ENCODE measurements around the gene NEK1.
A peak's percentile ranks its signal among the peaks of the same experiment; 100 is the strongest.

The NEK1 gene

GRCh38 chr4:169617306-169617705 is 4.9 kb upstream of the NEK1 start:
- Histone ChIP-seq H3K4me1 (ENCODE audit: control insufficient read depth, insufficient read depth, low read length) (no peaks in the 10 kb centered on the region), H3K36me3 (ENCODE audit: control insufficient read depth, insufficient read depth, low read length) (no peaks in the 10 kb centered on the region), H3K27ac (ENCODE audit: low read length) (no peak overlapping the region), H3K27me3 (ENCODE audit: control insufficient read depth, insufficient read depth, low read length) (no peaks in the 10 kb centered on the region), H3K9me3 (ENCODE audit: control insufficient read depth, insufficient read depth, low read length) (no peaks in the 10 kb centered on the region), H3K4me3 (ENCODE audit: low read length) (no peak overlapping the region)
- no CpG with 5 or more reads among the region's 2 CpGs for WGBS (ENCODE audit: insufficient coverage, insufficient read length)
- no peak for DNase-seq (ENCODE audit: low read depth, low spot score)

GRCh38 chr4:169616846-169617245 is 4.5 kb upstream of the NEK1 start:
- no peak for DNase-seq (ENCODE audit: low read depth, low spot score)

GRCh38 chr4:169615467-169616106 is 3.2 kb upstream of the NEK1 start:
- no peaks in the 10 kb centered on the region for H3K36me3 ChIP-seq (ENCODE audit: control insufficient read depth, insufficient read depth, low read length)
- WGBS (ENCODE audit: insufficient coverage, insufficient read length) = no CpG with 5 or more reads among the region's 4 CpGs
- H3K27me3 ChIP-seq (ENCODE audit: control insufficient read depth, insufficient read depth, low read length) = no peaks in the 10 kb centered on the region
- DNase-seq (ENCODE audit: low read depth, low spot score) = no peak
- H3K4me3 ChIP-seq (ENCODE audit: low read length) = no peak overlapping the region
- no peaks in the 10 kb centered on the region for H3K9me3 ChIP-seq (ENCODE audit: control insufficient read depth, insufficient read depth, low read length)
- no peak overlapping the region for H3K27ac ChIP-seq (ENCODE audit: low read length)
- no peaks in the 10 kb centered on the region; the same call in 1 of the 2 replicates for H3K4me1 ChIP-seq (ENCODE audit: control insufficient read depth, insufficient read depth, low read length)

More at GRCh38 chr4:169616846-169617245, 4.5 kb upstream of the NEK1 start:
- Histone ChIP-seq H3K27ac (ENCODE audit: low read length) (no peak overlapping the region), H3K4me1 (ENCODE audit: control insufficient read depth, insufficient read depth, low read length) (no peaks in the 10 kb centered on the region; the same call in 1 of the 2 replicates), H3K27me3 (ENCODE audit: control insufficient read depth, insufficient read depth, low read length) (no peaks in the 10 kb centered on the region), H3K36me3 (ENCODE audit: control insufficient read depth, insufficient read depth, low read length) (no peaks in the 10 kb centered on the region), H3K4me3 (ENCODE audit: low read length) (no peak overlapping the region), H3K9me3 (ENCODE audit: control insufficient read depth, insufficient read depth, low read length) (no peaks in the 10 kb centered on the region)

- peak overlapping the region; percentile 83; the same call in 1 of the 2 replicates for H3K4me3 ChIP-seq (ENCODE audit: low read length)
- no peaks in the 10 kb centered on the region for H3K27me3 ChIP-seq (ENCODE audit: control insufficient read depth, insufficient read depth, low read length)
- H3K27ac ChIP-seq (ENCODE audit: low read length) = no peak overlapping the region
- no CpG with 5 or more reads among the region's 9 CpGs for WGBS (ENCODE audit: insufficient coverage, insufficient read length)
- H3K4me1 ChIP-seq (ENCODE audit: control insufficient read depth, insufficient read depth, low read length) = no peaks in the 10 kb centered on the region; the same call in 1 of the 2 replicates
- no peaks in the 10 kb centered on the region for H3K36me3 ChIP-seq (ENCODE audit: control insufficient read depth, insufficient read depth, low read length)
- no peak for DNase-seq (ENCODE audit: low read depth, low spot score)
- H3K9me3 ChIP-seq (ENCODE audit: control insufficient read depth, insufficient read depth, low read length) = no peaks in the 10 kb centered on the region
Measured at GRCh38 chr4:169612871-169613859, 782 bp upstream of the NEK1 start.

GRCh38 chr4:169611157-169611556 is 1.2 kb downstream of the NEK1 start:
- no peak overlapping the region for H3K27ac ChIP-seq (ENCODE audit: low read length)
- H3K4me3 ChIP-seq (ENCODE audit: low read length) = no peak overlapping the region
- H3K4me1 ChIP-seq (ENCODE audit: control insufficient read depth, insufficient read depth, low read length) = no peaks in the 10 kb centered on the region; the same call in 1 of the 2 replicates
- no peaks in the 10 kb centered on the region for H3K27me3 ChIP-seq (ENCODE audit: control insufficient read depth, insufficient read depth, low read length)
- H3K9me3 ChIP-seq (ENCODE audit: control insufficient read depth, insufficient read depth, low read length) = no peaks in the 10 kb centered on the region
- no peaks in the 10 kb centered on the region for H3K36me3 ChIP-seq (ENCODE audit: control insufficient read depth, insufficient read depth, low read length)
- DNase-seq (ENCODE audit: low read depth, low spot score) = no peak
- WGBS (ENCODE audit: insufficient coverage, insufficient read length) = no CpG with 5 or more reads among the region's 4 CpGs

- Histone ChIP-seq H3K27me3 (ENCODE audit: control insufficient read depth, insufficient read depth, low read length) (no peaks in the 10 kb centered on the region), H3K9me3 (ENCODE audit: control insufficient read depth, insufficient read depth, low read length) (no peaks in the 10 kb centered on the region), H3K27ac (ENCODE audit: low read length) (no peak overlapping the region), H3K4me3 (ENCODE audit: low read length) (no peak overlapping the region), H3K36me3 (ENCODE audit: control insufficient read depth, insufficient read depth, low read length) (no peaks in the 10 kb centered on the region), H3K4me1 (ENCODE audit: control insufficient read depth, insufficient read depth, low read length) (no peaks in the 10 kb centered on the region)
- no CpG with 5 or more reads among the region's 1 CpG for WGBS (ENCODE audit: insufficient coverage, insufficient read length)
- DNase-seq (ENCODE audit: low read depth, low spot score) = no peak
Measured at GRCh38 chr4:169604903-169605331, 7.5 kb downstream of the NEK1 start.

- DNase-seq (ENCODE audit: low read depth, low spot score) = no peak
- Histone ChIP-seq H3K36me3 (ENCODE audit: control insufficient read depth, insufficient read depth, low read length) (no peaks in the 10 kb centered on the region), H3K9me3 (ENCODE audit: control insufficient read depth, insufficient read depth, low read length) (no peaks in the 10 kb centered on the region), H3K4me1 (ENCODE audit: control insufficient read depth, insufficient read depth, low read length) (no peaks in the 10 kb centered on the region), H3K4me3 (ENCODE audit: low read length) (no peak overlapping the region), H3K27ac (ENCODE audit: low read length) (no peak overlapping the region), H3K27me3 (ENCODE audit: control insufficient read depth, insufficient read depth, low read length) (no peaks in the 10 kb centered on the region)
- no CpG with 5 or more reads among the region's 1 CpG for WGBS (ENCODE audit: insufficient coverage, insufficient read length)
Measured at GRCh38 chr4:169604131-169604900, 8.1 kb downstream of the NEK1 start.

GRCh38 chr4:169603312-169603711 is 9.1 kb downstream of the NEK1 start:
- no peak overlapping the region for H3K27ac ChIP-seq (ENCODE audit: low read length)
- H3K4me1 ChIP-seq (ENCODE audit: control insufficient read depth, insufficient read depth, low read length) = no peaks in the 10 kb centered on the region
- no peaks in the 10 kb centered on the region for H3K9me3 ChIP-seq (ENCODE audit: control insufficient read depth, insufficient read depth, low read length)
- DNase-seq (ENCODE audit: low read depth, low spot score) = no peak
- no peaks in the 10 kb centered on the region for H3K36me3 ChIP-seq (ENCODE audit: control insufficient read depth, insufficient read depth, low read length)
- WGBS (ENCODE audit: insufficient coverage, insufficient read length) = no CpG with 5 or more reads among the region's 2 CpGs
- no peak overlapping the region for H3K4me3 ChIP-seq (ENCODE audit: low read length)
- no peaks in the 10 kb centered on the region for H3K27me3 ChIP-seq (ENCODE audit: control insufficient read depth, insufficient read depth, low read length)

- H3K27me3 ChIP-seq (ENCODE audit: control insufficient read depth, insufficient read depth, low read length) = no peaks in the 10 kb centered on the region
- H3K36me3 ChIP-seq (ENCODE audit: control insufficient read depth, insufficient read depth, low read length) = no peaks in the 10 kb centered on the region
- no peak for DNase-seq (ENCODE audit: low read depth, low spot score)
- H3K27ac ChIP-seq (ENCODE audit: low read length) = no peak overlapping the region
- no peaks in the 10 kb centered on the region for H3K9me3 ChIP-seq (ENCODE audit: control insufficient read depth, insufficient read depth, low read length)
- no peak overlapping the region for H3K4me3 ChIP-seq (ENCODE audit: low read length)
- H3K4me1 ChIP-seq (ENCODE audit: control insufficient read depth, insufficient read depth, low read length) = no peaks in the 10 kb centered on the region
Measured at GRCh38 chr4:169601016-169601771, 11.2 kb downstream of the NEK1 start.

Data from iPS DF 6.9 (cell line).